IMR-90 (cell line): ENCODE results near the gene ZNF425. TPM values are rescaled to one million over a fixed set of nuclear protein-coding genes. Genes with fewer than 3 reads are reported as not detected.

Experiments used
- ATAC-seq: fragments of 200-7000 bp; cut with Tn5 transposase; 2 replicates; pipeline ENCODE4 v1.9.1; 2020; ENCODE audit warnings: low read depth, mild to moderate bottlenecking, moderate library complexity
- BruUV-seq: library from RNA; stranded (reverse); fragments of 400-500 nt; replicated peaks from 2 replicates; lab custom pipeline; 2021; lab: Mats Ljungman, UMichigan
- CTCF ChIA-PET: fragments of 300-600 bp; formaldehyde crosslinking; extraction: SDS; loops from one replicate; lab custom pipeline; 2021; ENCODE audit warnings: antibody characterized with exemption; lab: Yijun Ruan, JAX
- POLR2A ChIA-PET: fragments of 300-600 bp; sonication (Branson Sonifier 250); formaldehyde crosslinking; loops from one replicate; lab custom pipeline; 2022; ENCODE audit warnings: antibody characterized with exemption; ENCODE audit not compliant: unreplicated experiment; lab: Charles Lee
- DNase-seq: peaks from one replicate; pipeline ENCODE4 v3.0.0; 2013
- H2AFZ ChIP-seq: replicated peaks from 2 replicates; pipeline ENCODE3; 2013; ENCODE audit warnings: low read length, mild to moderate bottlenecking; ENCODE audit not compliant: poor library complexity
- H2AK5ac ChIP-seq: 2 replicates; pipeline ENCODE4 v1.6.1; 2013; ENCODE audit warnings: low read depth, low read length, inconsistent platforms
- H2AK9ac ChIP-seq: replicated peaks from 2 replicates; pipeline ENCODE3; 2013; ENCODE audit warnings: mild to moderate bottlenecking, low read depth, low read length, moderate library complexity; ENCODE audit not compliant: poor library complexity
- H2BK120ac ChIP-seq: 2 replicates; pipeline ENCODE4 v1.6.1; 2013; ENCODE audit warnings: low read depth, low read length, inconsistent platforms
- H2BK15ac ChIP-seq: 3 replicates; pipeline ENCODE4 v1.6.1; 2013; ENCODE audit warnings: low read depth, low read length, inconsistent platforms
- H2BK20ac ChIP-seq: 2 replicates; pipeline ENCODE4 v1.6.1; 2013; ENCODE audit warnings: low read depth, mild to moderate bottlenecking, inconsistent platforms, low read length, moderate library complexity
- H2BK5ac ChIP-seq: 2 replicates; pipeline ENCODE4 v1.6.1; 2013; ENCODE audit warnings: mild to moderate bottlenecking, low read depth, low read length, inconsistent platforms; ENCODE audit not compliant: poor library complexity, severe bottlenecking
- H3K14ac ChIP-seq: replicated peaks from 2 replicates; pipeline ENCODE4 v1.6.1; 2013; ENCODE audit warnings: low read depth, low read length, inconsistent platforms
- H3K18ac ChIP-seq: 2 replicates; pipeline ENCODE4 v1.6.1; 2013; ENCODE audit warnings: low read depth, low read length, control low read depth
- H3K23ac ChIP-seq: 2 replicates; pipeline ENCODE4 v1.6.1; 2013; ENCODE audit warnings: low read depth, low read length, inconsistent platforms
- H3K27ac ChIP-seq: 2 replicates; pipeline ENCODE4 v1.5.1; 2013; ENCODE audit warnings: mild to moderate bottlenecking, control low read depth, low read length; ENCODE audit not compliant: insufficient read depth
- H3K27me3 ChIP-seq: 2 replicates; pipeline ENCODE4 v1.6.1; 2013; ENCODE audit warnings: low read length; ENCODE audit not compliant: control insufficient read depth, insufficient read depth
- H3K36me3 ChIP-seq: 2 replicates; pipeline ENCODE4 v1.6.1; 2013; ENCODE audit warnings: low read length, mixed read lengths; ENCODE audit not compliant: control insufficient read depth, insufficient read depth
- H3K4ac ChIP-seq: 2 replicates; pipeline ENCODE4 v1.6.1; 2013; ENCODE audit warnings: low read depth, low read length, inconsistent platforms
- H3K4me1 ChIP-seq: 2 replicates; pipeline ENCODE4 v1.6.1; 2013; ENCODE audit warnings: low read length, mixed read lengths; ENCODE audit not compliant: control insufficient read depth, insufficient read depth
- H3K4me2 ChIP-seq: 2 replicates; pipeline ENCODE4 v1.6.1; 2013; ENCODE audit warnings: low read depth, mild to moderate bottlenecking, control low read depth, low read length, moderate library complexity
- H3K4me3 ChIP-seq: 2 replicates; pipeline ENCODE4 v1.5.1; 2013; ENCODE audit warnings: low read depth, mild to moderate bottlenecking, control low read depth, low read length, moderate library complexity; ENCODE audit not compliant: insufficient read depth
- H3K56ac ChIP-seq: 2 replicates; pipeline ENCODE4 v1.6.1; 2013; ENCODE audit warnings: low read length, inconsistent platforms; ENCODE audit not compliant: insufficient read depth; ENCODE audit errors: extremely low read depth
- H3K79me1 ChIP-seq, 2 experiments: 2 replicates each; pipeline ENCODE4 v1.6.1; 2013; ENCODE audit warnings: low read length in 2 of 2, inconsistent platforms in 1 of 2, low read depth in 1 of 2
- H3K9ac ChIP-seq: 2 replicates; pipeline ENCODE4 v1.6.1; 2013; ENCODE audit warnings: low read depth, low read length, control low read depth
- H3K9me1 ChIP-seq: 2 replicates; pipeline ENCODE4 v1.6.1; 2013; ENCODE audit warnings: low read length, inconsistent platforms; ENCODE audit not compliant: insufficient read depth
- H3K9me3 ChIP-seq: 2 replicates; pipeline ENCODE4 v1.6.1; 2013; ENCODE audit warnings: low read length; ENCODE audit not compliant: control insufficient read depth, insufficient read depth
- H4K20me1 ChIP-seq: 2 replicates; pipeline ENCODE4 v1.6.1; 2013; ENCODE audit warnings: low read length, inconsistent platforms; ENCODE audit not compliant: insufficient read depth
- H4K5ac ChIP-seq: 2 replicates; pipeline ENCODE4 v1.6.1; 2013; ENCODE audit warnings: mild to moderate bottlenecking, low read depth, low read length, control low read depth
- H4K8ac ChIP-seq, 2 experiments: 2 replicates each; pipeline ENCODE4 v1.6.1; 2013; ENCODE audit warnings: low read depth in 2 of 2, low read length in 2 of 2, control low read depth in 1 of 2, inconsistent platforms in 1 of 2
- H4K91ac ChIP-seq: 2 replicates; pipeline ENCODE4 v1.6.1; 2013; ENCODE audit warnings: low read depth, low read length, inconsistent platforms; ENCODE audit not compliant: insufficient read depth
- FOS ChIP-seq: fragments of 150-350 bp; IDR thresholded peaks from 2 replicates; pipeline ENCODE4 v1.6.1; 2016; ENCODE audit warnings: low read depth, low read length
- MAZ ChIP-seq: IDR thresholded peaks from 2 replicates; pipeline ENCODE4 v1.6.1; 2012; ENCODE audit warnings: low read depth, mild to moderate bottlenecking, low read length, improper control_type of control experiment, moderate library complexity, borderline replicate concordance
- MXI1 ChIP-seq: IDR thresholded peaks from 2 replicates; pipeline ENCODE4 v1.6.1; 2012; ENCODE audit warnings: low read depth, mild to moderate bottlenecking, low read length, moderate library complexity, borderline replicate concordance
- RAD21 ChIP-seq: IDR thresholded peaks from 2 replicates; pipeline ENCODE4 v1.6.1; 2012; ENCODE audit warnings: low read length, improper control_type of control experiment
- RFX5 ChIP-seq: IDR thresholded peaks from 2 replicates; pipeline ENCODE4 v1.8.0; 2012; ENCODE audit warnings: low read depth, mild to moderate bottlenecking, low read length, moderate library complexity
- WGBS, 2 experiments: methylation state at CpG; one replicate each; pipeline versions ENCODE4 v1.1.5 to v1.1.7; 2013; ENCODE audit warnings: missing lambda C conversion rate in 2 of 2; ENCODE audit not compliant: insufficient read length in 1 of 2; ENCODE audit errors: extremely low coverage in 2 of 2; 5-methylcytosine and 5-hydroxymethylcytosine counted together
- dilution Hi-C: fragments of 300-500 bp; cut with HindIII; formaldehyde crosslinking; loops from one replicate; pipeline ENCODE4 v1.14.3; 2018; ENCODE audit warnings: low sequenced_read_pairs; ENCODE audit not compliant: unreplicated experiment
- in situ Hi-C: fragments of 300-500 bp; cut with MboI; formaldehyde crosslinking; loops from 3 replicates; pipeline ENCODE4 v1.14.3; 2019; ENCODE audit warnings: low sequenced_read_pairs, inconsistent platforms, mixed read lengths
- intact Hi-C: fragments of 100-400 bp; cut with micrococcal nuclease; formaldehyde crosslinking; loops from 2 replicates; pipeline ENCODE4 v1.10.0; 2022
- polyA plus RNA-seq, 3 experiments: library from polyadenylated mRNA; depleted of rRNA; stranded (reverse); fragments of >200 nt; gene quantifications; 2 replicates each; pipeline ENCODE4 v1.2.3, GENCODE V29; 2012; ENCODE audit warnings: low replicate concordance in 1 of 3
- total RNA-seq: library from RNA; depleted of rRNA; stranded (reverse); fragments of >200 nt; gene quantifications from 2 replicates; pipeline ENCODE4 v1.2.3, GENCODE V29; 2012
- TF ChIP-seq, protein P1 (sequence below): fragments of 150-350 bp; IDR thresholded peaks from 2 replicates; pipeline ENCODE4 v1.6.1; 2016; ENCODE audit warnings: low read depth, mild to moderate bottlenecking, low read length, moderate library complexity, borderline replicate concordance

Gene ZNF425
- total and polyA plus RNA-seq, 2 of the 4 experiments (the other 2 are of a cell fraction), result 1.2 to 2.3 TPM

DNA sequence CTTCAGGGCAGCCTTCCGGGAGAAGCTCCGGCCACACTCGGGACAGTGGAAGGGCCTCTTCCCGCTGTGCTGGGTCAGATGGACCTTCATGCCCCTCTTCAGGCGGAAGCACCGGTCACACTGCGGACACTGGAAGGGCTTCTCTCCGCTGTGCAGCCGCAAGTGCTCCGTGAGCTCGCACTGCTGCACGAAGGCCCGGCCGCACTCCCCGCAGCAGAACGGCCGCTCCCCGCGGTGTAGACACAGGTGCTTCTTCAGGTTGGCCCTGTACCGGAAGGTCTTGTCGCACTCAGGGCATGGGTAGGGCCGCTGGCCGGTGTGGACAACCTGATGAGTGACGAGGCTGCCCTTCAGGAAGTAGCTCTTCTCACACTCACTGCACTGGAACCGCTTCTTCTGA is 21.4 kb downstream of the ZNF425 start:
- H2BK120ac ChIP-seq, result no peak overlapping the region
- H3K4me1 ChIP-seq, result no peaks in the 10 kb centered on the region
- ChIA-PET CTCF (no interaction called here), POLR2A (no interaction called here)
- no peak overlapping the region for H3K4ac ChIP-seq
- no peak overlapping the region for H2BK5ac ChIP-seq
- BruUV-seq, result no TSS peak
- H3K9me1 ChIP-seq, result no peaks in the 10 kb centered on the region
- H3K4me2 ChIP-seq, result no peak overlapping the region
- H3K18ac ChIP-seq, result no peak overlapping the region
- H2AK5ac ChIP-seq, result no peak overlapping the region
- H3K27ac ChIP-seq, result no peak overlapping the region
- H4K8ac ChIP-seq, result no peak overlapping the region
- H4K91ac ChIP-seq, result no peak overlapping the region
- no peaks in the 10 kb centered on the region for H3K79me1 ChIP-seq
- H3K14ac ChIP-seq, result no peak overlapping the region
- ATAC-seq, result no peak
- no peaks in the 10 kb centered on the region for H3K27me3 ChIP-seq
- peaks cover 4% of the 10 kb centered on the region; the same call in 1 of the 2 replicates for H3K36me3 ChIP-seq
- H3K9me3 ChIP-seq, result no peaks in the 10 kb centered on the region
- H2AK9ac ChIP-seq, result no peak overlapping the region
- no peak overlapping the region for H4K5ac ChIP-seq
- no peak overlapping the region for H2BK20ac ChIP-seq
- no peak for DNase-seq
- no peak for TF ChIP-seq MXI1
- no peak for TF ChIP-seq RAD21
- TF ChIP-seq RFX5, result no peak
- TF ChIP-seq FOS, result no peak
- TF ChIP-seq, protein P1, sequence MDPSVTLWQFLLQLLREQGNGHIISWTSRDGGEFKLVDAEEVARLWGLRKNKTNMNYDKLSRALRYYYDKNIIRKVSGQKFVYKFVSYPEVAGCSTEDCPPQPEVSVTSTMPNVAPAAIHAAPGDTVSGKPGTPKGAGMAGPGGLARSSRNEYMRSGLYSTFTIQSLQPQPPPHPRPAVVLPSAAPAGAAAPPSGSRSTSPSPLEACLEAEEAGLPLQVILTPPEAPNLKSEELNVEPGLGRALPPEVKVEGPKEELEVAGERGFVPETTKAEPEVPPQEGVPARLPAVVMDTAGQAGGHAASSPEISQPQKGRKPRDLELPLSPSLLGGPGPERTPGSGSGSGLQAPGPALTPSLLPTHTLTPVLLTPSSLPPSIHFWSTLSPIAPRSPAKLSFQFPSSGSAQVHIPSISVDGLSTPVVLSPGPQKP, result no peak
- TF ChIP-seq MAZ, result no peak
- H3K4me3 ChIP-seq, result no peak overlapping the region
- in situ Hi-C loops (no loop called here), intact Hi-C loops (no loop called here), dilution Hi-C loops (no loop called here)
- no peak overlapping the region for H3K9ac ChIP-seq
- peak overlapping the region; percentile 56 for H2AFZ ChIP-seq
- H4K20me1 ChIP-seq, result no peaks in the 10 kb centered on the region
- no peak overlapping the region for H2BK15ac ChIP-seq
- H3K23ac ChIP-seq, result no peak overlapping the region
- 89% methylated on average over 18 of the region's 25 CpGs; no CpG with 5 or more reads in 1 of the 2 experiments for WGBS, 2 experiments
- H3K56ac ChIP-seq, result no peak overlapping the region
